Stimulated activated CD4-positive, alpha-beta T cell treated with anti-CD3 and anti-CD28 coated beads, Interleukin-1b, Interleukin-23, amount 100 ng/mL, for 1 hour (primary cell): Measurements from ENCODE around the gene PUS3.
"Not testable (repeated sequence)": the region's sequence is repeated elsewhere in the genome, so short reads cannot be mapped to it uniquely, and the experiment has no call there.

Experiments used
- DNase-seq, 2 donors: peaks; one replicate each; pipeline ENCODE4 v3.0.0-alpha.2; 2020; ENCODE audit warnings: low read depth in 2 of 2

The PUS3 gene

GRCh38 chr11:125916683-125917347 is 13.8 kb upstream of the PUS3 start:
- no peak for DNase-seq

- DNase-seq: not testable (repeated sequence)
Measured at GRCh38 chr11:125914601-125915000, 11.6 kb upstream of the PUS3 start.

GRCh38 chr11:125910226-125910849 is 7.3 kb upstream of the PUS3 start:
- no peak for DNase-seq

- DNase-seq: no peak
Measured at GRCh38 chr11:125904678-125905077, 1.7 kb upstream of the PUS3 start.

- DNase-seq: no peak
Measured at GRCh38 chr11:125903711-125904659, 979 bp upstream of the PUS3 start, which contains the start of gene DDX25. Gene DDX25 (plus strand): TSS chr11:125904508. CDS start chr11:125904518, 10 bp downstream.

- DNase-seq: no peak
Measured at GRCh38 chr11:125902277-125902926, 604 bp downstream of the PUS3 start.

GRCh38 chr11:125901872-125902271 is 1.1 kb downstream of the PUS3 start:
- no peak for DNase-seq

GRCh38 chr11:125892994-125893393 is 10.0 kb downstream of the PUS3 start:
- DNase-seq: no peak

GRCh38 chr11:125892071-125892470 is 10.9 kb downstream of the PUS3 start:
- DNase-seq: no peak

GRCh38 chr11:125890447-125891100 is 12.4 kb downstream of the PUS3 start:
- DNase-seq: no peak

- peak; percentile 73 to 80 for DNase-seq
Measured at GRCh38 chr11:125887373-125888324, 15.4 kb downstream of the PUS3 start, which contains the start of gene HYLS1. Gene HYLS1 (plus strand): TSS chr11:125887668. CDS start chr11:125899369, 11,701 bp downstream.

GRCh38 chr11:125886997-125887372 is 16.0 kb downstream of the PUS3 start:
- DNase-seq: no peak

GRCh38 chr11:125883375-125883774 is 19.6 kb downstream of the PUS3 start:
- no peak for DNase-seq

GRCh38 chr11:125881291-125881690 is 21.7 kb downstream of the PUS3 start:
- no peak for DNase-seq

- no peak for DNase-seq
Measured at GRCh38 chr11:125874556-125875124, 28.4 kb downstream of the PUS3 start.

GRCh38 chr11:125873881-125874555 is 29.0 kb downstream of the PUS3 start:
- DNase-seq: no peak

GRCh38 chr11:125872138-125872491 is 30.9 kb downstream of the PUS3 start:
- DNase-seq: no peak

GRCh38 chr11:125871391-125872137 is 31.4 kb downstream of the PUS3 start:
- DNase-seq: no peak

GRCh38 chr11:125869521-125869920 is 33.5 kb downstream of the PUS3 start:
- no peak for DNase-seq
